Stomach (tissue), 4 donors: ENCODE measurements around the gene NRG3.

Source experiments
- POLR2A ChIP-seq, 4 donors: fragments of 450-650 bp; IDR thresholded peaks; one replicate each; pipeline ENCODE4 v1.6.1; 2016; ENCODE audit warnings: antibody characterized with exemption in 4 of 4, control low read depth in 2 of 4, mild to moderate bottlenecking in 1 of 4, moderate library complexity in 1 of 4
- POLR2AphosphoS5 ChIP-seq, 3 donors: sonication (generic); formaldehyde crosslinking; IDR thresholded peaks; one replicate each; pipeline ENCODE4 v1.6.1; 2016; ENCODE audit warnings: antibody characterized with exemption in 3 of 3
- TF ChIP-seq, protein P1 (sequence below), 7 experiments: fragments of 450-650 bp in 4 of 7; fragments of 200-600 bp in 3 of 7; sonication (generic) in 3 of 7; IDR thresholded peaks; one replicate each; pipeline ENCODE4 v1.5.1; 2016 to 2019; ENCODE audit warnings: antibody characterized with exemption in 7 of 7, control low read depth in 2 of 7, mild to moderate bottlenecking in 1 of 7

DNA sequence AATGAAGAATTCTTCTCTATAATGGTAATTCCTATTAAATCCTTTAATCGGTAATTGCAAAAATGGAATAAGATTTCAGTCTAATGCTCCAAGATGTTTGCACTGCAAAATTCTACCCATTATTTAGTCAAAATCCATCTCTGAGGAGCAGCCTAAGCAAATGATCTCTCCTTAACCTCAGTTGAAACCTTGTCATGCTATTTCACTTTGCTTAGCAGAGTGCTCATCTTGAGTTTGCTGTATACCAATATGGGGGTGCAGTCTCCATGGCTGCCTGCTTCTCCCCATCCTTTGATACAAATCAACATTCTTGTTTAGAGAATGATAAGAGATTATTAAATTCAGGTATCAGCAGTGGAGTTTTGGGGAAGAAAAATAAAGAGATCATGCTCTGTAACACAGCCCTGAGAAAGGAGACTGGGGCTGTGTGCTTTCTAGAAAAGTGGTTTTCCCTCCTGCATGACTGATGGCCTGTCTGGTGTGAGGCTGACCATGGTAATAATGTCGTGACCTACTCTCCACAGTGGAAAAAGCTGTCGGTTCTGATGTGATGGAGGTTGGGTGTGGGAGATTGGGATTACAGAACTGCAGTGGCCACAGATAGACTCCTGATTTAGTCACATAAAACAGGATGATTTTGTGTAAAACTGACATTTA, 982.1 kb downstream of the NRG3 start:
- no peak for TF ChIP-seq POLR2AphosphoS5 (IDR thresholded peaks at IDR 0.05)
- TF ChIP-seq, protein P1, sequence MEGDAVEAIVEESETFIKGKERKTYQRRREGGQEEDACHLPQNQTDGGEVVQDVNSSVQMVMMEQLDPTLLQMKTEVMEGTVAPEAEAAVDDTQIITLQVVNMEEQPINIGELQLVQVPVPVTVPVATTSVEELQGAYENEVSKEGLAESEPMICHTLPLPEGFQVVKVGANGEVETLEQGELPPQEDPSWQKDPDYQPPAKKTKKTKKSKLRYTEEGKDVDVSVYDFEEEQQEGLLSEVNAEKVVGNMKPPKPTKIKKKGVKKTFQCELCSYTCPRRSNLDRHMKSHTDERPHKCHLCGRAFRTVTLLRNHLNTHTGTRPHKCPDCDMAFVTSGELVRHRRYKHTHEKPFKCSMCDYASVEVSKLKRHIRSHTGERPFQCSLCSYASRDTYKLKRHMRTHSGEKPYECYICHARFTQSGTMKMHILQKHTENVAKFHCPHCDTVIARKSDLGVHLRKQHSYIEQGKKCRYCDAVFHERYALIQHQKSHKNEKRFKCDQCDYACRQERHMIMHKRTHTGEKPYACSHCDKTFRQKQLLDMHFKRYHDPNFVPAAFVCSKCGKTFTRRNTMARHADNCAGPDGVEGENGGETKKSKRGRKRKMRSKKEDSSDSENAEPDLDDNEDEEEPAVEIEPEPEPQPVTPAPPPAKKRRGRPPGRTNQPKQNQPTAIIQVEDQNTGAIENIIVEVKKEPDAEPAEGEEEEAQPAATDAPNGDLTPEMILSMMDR (IDR thresholded peaks at IDR 0.05), result no peak
- no peak for TF ChIP-seq POLR2A (IDR thresholded peaks at IDR 0.05)
